GM21360 (cell line): ENCODE data around the gene RNGTT.
"Not testable (repeated sequence)": the region's sequence is repeated elsewhere in the genome, so short reads cannot be mapped to it uniquely, and the experiment has no call there.

Experiments used
- ATAC-seq: cut with Tn5 transposase; IDR thresholded peaks from one replicate; pipeline ENCODE4 v1.9.1; 2021; ENCODE audit warnings: mild to moderate bottlenecking, moderate library complexity; ENCODE audit not compliant: unreplicated experiment

Gene RNGTT

GRCh38 chr6:88741071-88741470, 222.3 kb downstream of the RNGTT start:
- no peak for ATAC-seq

- ATAC-seq = no peak
Measured at GRCh38 chr6:88734544-88734943, 228.9 kb downstream of the RNGTT start.

GRCh38 chr6:88730611-88731011, 232.8 kb downstream of the RNGTT start:
- no peak for ATAC-seq

- no peak for ATAC-seq
Measured at GRCh38 chr6:88728756-88729155, 234.7 kb downstream of the RNGTT start.

- not testable (repeated sequence) for ATAC-seq
Measured at GRCh38 chr6:88726409-88726808, 237.0 kb downstream of the RNGTT start.

- no peak for ATAC-seq
Measured at GRCh38 chr6:88725111-88725975, 238.1 kb downstream of the RNGTT start.

GRCh38 chr6:88722686-88723085, 240.7 kb downstream of the RNGTT start:
- no peak for ATAC-seq

GRCh38 chr6:88716399-88716798, 247.0 kb downstream of the RNGTT start:
- not testable (repeated sequence) for ATAC-seq

GRCh38 chr6:88712243-88712936, 251.0 kb downstream of the RNGTT start:
- no peak for ATAC-seq

GRCh38 chr6:88709819-88710246, 253.6 kb downstream of the RNGTT start:
- ATAC-seq = no peak

- ATAC-seq = no peak
Measured at GRCh38 chr6:88708197-88708744, 255.1 kb downstream of the RNGTT start.

- peak; percentile 81 for ATAC-seq
Measured at GRCh38 chr6:88705601-88706000, 257.8 kb downstream of the RNGTT start.

- ATAC-seq = peak; percentile 22
Measured at GRCh38 chr6:88704980-88705379, 258.4 kb downstream of the RNGTT start.

- ATAC-seq = no peak
Measured at GRCh38 chr6:88702956-88703556, 260.4 kb downstream of the RNGTT start.

- no peak for ATAC-seq
Measured at GRCh38 chr6:88698661-88699060, 264.8 kb downstream of the RNGTT start.

- ATAC-seq = no peak
Measured at GRCh38 chr6:88695937-88696336, 267.5 kb downstream of the RNGTT start.

- no peak for ATAC-seq
Measured at GRCh38 chr6:88683734-88684133, 279.7 kb downstream of the RNGTT start.

- ATAC-seq = no peak
Measured at GRCh38 chr6:88680654-88681053, 282.8 kb downstream of the RNGTT start.

- no peak for ATAC-seq
Measured at GRCh38 chr6:88679841-88680240, 283.6 kb downstream of the RNGTT start.

GRCh38 chr6:88677356-88677755, 286.1 kb downstream of the RNGTT start:
- no peak for ATAC-seq

- ATAC-seq = no peak
Measured at GRCh38 chr6:88671624-88672023, 291.8 kb downstream of the RNGTT start.
